Inflammatory macrophage treated with lipopolysaccharide for 1 hour (primary cell): ENCODE measurements around the gene ITIH6.
A peak's percentile ranks its signal among the peaks of the same experiment; 100 is the strongest.
"Not testable (repeated sequence)": the region's sequence is repeated elsewhere in the genome, so short reads cannot be mapped to it uniquely, and the experiment has no call there.

Source experiments
- DNase-seq, 2 donors: peaks; one replicate each; pipeline ENCODE4 v3.0.0-alpha.2; 2020 to 2022

The ITIH6 gene

GRCh38 chrX:54798137-54798536 lies at the start of gene ITIH6:
ITIH6 (minus strand) TSS chrX:54798255; CDS start chrX:54798210, 45 bp downstream.
- no peak for DNase-seq

GRCh38 chrX:54847700-54848099 lies 49.6 kb upstream of the ITIH6 start:
- DNase-seq, result not testable (repeated sequence)

- no peak for DNase-seq
These were observed 45.0 kb upstream of the ITIH6 start for GRCh38 chrX:54843050-54843449.

- no peak for DNase-seq
These were observed 44.6 kb upstream of the ITIH6 start for GRCh38 chrX:54842607-54843006.

- not testable (repeated sequence) for DNase-seq
These were observed 43.3 kb upstream of the ITIH6 start for GRCh38 chrX:54841184-54841874.

- no peak for DNase-seq
These were observed 40.5 kb upstream of the ITIH6 start for GRCh38 chrX:54838583-54838982.

- no peak for DNase-seq
These were observed 28.5 kb upstream of the ITIH6 start for GRCh38 chrX:54826598-54826997.

GRCh38 chrX:54825716-54826438 lies 27.8 kb upstream of the ITIH6 start:
- no peak for DNase-seq

- DNase-seq, result no peak
These were observed 26.7 kb upstream of the ITIH6 start for GRCh38 chrX:54824722-54825121.

- no peak for DNase-seq
These were observed 26.1 kb upstream of the ITIH6 start for GRCh38 chrX:54824195-54824594.

GRCh38 chrX:54821310-54821709 lies 23.3 kb upstream of the ITIH6 start:
- no peak for DNase-seq

- no peak for DNase-seq
These were observed 22.7 kb upstream of the ITIH6 start for GRCh38 chrX:54820737-54821136.

GRCh38 chrX:54819201-54819600 lies 21.1 kb upstream of the ITIH6 start:
- DNase-seq, result no peak

GRCh38 chrX:54818221-54818620 lies 20.2 kb upstream of the ITIH6 start:
- DNase-seq, result no peak

- no peak for DNase-seq
These were observed 19.3 kb upstream of the ITIH6 start for GRCh38 chrX:54817220-54817820.

- no peak for DNase-seq
These were observed 14.3 kb upstream of the ITIH6 start for GRCh38 chrX:54812306-54812705.

GRCh38 chrX:54811301-54811885 lies 13.3 kb upstream of the ITIH6 start:
- no peak for DNase-seq

GRCh38 chrX:54810532-54810931 lies 12.5 kb upstream of the ITIH6 start:
- DNase-seq, result no peak

GRCh38 chrX:54808605-54809483 lies 10.8 kb upstream of the ITIH6 start:
- peak; percentile 86 to 87 for DNase-seq

GRCh38 chrX:54808109-54808604 lies 10.1 kb upstream of the ITIH6 start:
- DNase-seq, result no peak

- DNase-seq, result no peak
These were observed 9.6 kb upstream of the ITIH6 start, which contains the start of gene MAGED2 for GRCh38 chrX:54807524-54808108. MAGED2 (plus strand) TSS chrX:54807745; CDS start chrX:54809332, 1,587 bp downstream.

- no peak for DNase-seq
These were observed 991 bp upstream of the ITIH6 start for GRCh38 chrX:54799046-54799445.
